ENCODE results near the gene AGAP1. TPM values are rescaled to one million over a fixed set of nuclear protein-coding genes. Genes with fewer than 3 reads are reported as not detected.

AGAP1 gene
- total and polyA plus RNA-seq, 2 donors (not counting 3 experiments of a cell fraction or from before 2014, with no cell fraction given) = 10.2 to 20.9 TPM

- no peak for TF ChIP-seq EZH2 (IDR thresholded peaks at IDR 0.05; ENCODE audit: borderline replicate concordance, low read depth, low read length, severe bottlenecking)
- TF ChIP-seq MYC (IDR thresholded peaks at IDR 0.05; ENCODE audit: low read depth, low read length) = no peak
- no peak for TF ChIP-seq JUN (IDR thresholded peaks at IDR 0.05; ENCODE audit: borderline replicate concordance, insufficient read depth, insufficient read length, low read depth)
- TF ChIP-seq GATA2 (IDR thresholded peaks at IDR 0.05; ENCODE audit: insufficient read depth, insufficient read length, low read depth, low read length) = no peak
- no peak for TF ChIP-seq MAX (IDR thresholded peaks at IDR 0.05; ENCODE audit: insufficient read depth, insufficient read length)
- TF ChIP-seq, protein P1, sequence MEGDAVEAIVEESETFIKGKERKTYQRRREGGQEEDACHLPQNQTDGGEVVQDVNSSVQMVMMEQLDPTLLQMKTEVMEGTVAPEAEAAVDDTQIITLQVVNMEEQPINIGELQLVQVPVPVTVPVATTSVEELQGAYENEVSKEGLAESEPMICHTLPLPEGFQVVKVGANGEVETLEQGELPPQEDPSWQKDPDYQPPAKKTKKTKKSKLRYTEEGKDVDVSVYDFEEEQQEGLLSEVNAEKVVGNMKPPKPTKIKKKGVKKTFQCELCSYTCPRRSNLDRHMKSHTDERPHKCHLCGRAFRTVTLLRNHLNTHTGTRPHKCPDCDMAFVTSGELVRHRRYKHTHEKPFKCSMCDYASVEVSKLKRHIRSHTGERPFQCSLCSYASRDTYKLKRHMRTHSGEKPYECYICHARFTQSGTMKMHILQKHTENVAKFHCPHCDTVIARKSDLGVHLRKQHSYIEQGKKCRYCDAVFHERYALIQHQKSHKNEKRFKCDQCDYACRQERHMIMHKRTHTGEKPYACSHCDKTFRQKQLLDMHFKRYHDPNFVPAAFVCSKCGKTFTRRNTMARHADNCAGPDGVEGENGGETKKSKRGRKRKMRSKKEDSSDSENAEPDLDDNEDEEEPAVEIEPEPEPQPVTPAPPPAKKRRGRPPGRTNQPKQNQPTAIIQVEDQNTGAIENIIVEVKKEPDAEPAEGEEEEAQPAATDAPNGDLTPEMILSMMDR (IDR thresholded peaks at IDR 0.05; ENCODE audit: extremely low read depth in 1 of 2, insufficient read depth in 1 of 2, low read depth in 1 of 2, low read length in 2 of 2) = no peak
- no peak for TF ChIP-seq POLR2A (IDR thresholded peaks at IDR 0.05; ENCODE audit: low read depth, low read length)
- TF ChIP-seq POLR2AphosphoS5 (IDR thresholded peaks at IDR 0.05; ENCODE audit: insufficient read depth, low read depth, low read length) = no peak
- no peak for TF ChIP-seq FOS (IDR thresholded peaks at IDR 0.05; ENCODE audit: borderline replicate concordance, insufficient read depth, low read length)
- no peak overlapping the region for H3K9ac ChIP-seq (replicated peaks; ENCODE audit: extremely low read depth, insufficient read depth, low read length)
- dilution Hi-C loops (cut with MboI; ENCODE audit: extremely low pct_ligation_motif_present, low sequenced_read_pairs) = no loop called here
- CTCF ChIA-PET = no interaction called here
- H3K27me3 ChIP-seq (ENCODE audit: control insufficient read depth in 2 of 2, insufficient read depth in 2 of 2, low read length in 2 of 2) = no peaks in the 10 kb centered on the region
- FAIRE-seq (no peak), DNase-seq (ENCODE audit: low read depth, low spot score) (no peak)
- H3K27ac ChIP-seq (ENCODE audit: insufficient read depth, low read depth, low read length) = no peak overlapping the region
- no peaks in the 10 kb centered on the region for H4K20me1 ChIP-seq (replicated peaks; ENCODE audit: control insufficient read depth, extremely low read depth, insufficient read depth, low read length)
- no peak overlapping the region for H2AFZ ChIP-seq (ENCODE audit: low read depth, low read length)
- H3K4me3 ChIP-seq (replicated peaks in 1 of 3; ENCODE audit: insufficient read depth in 1 of 3, low read depth in 1 of 3, low read length in 3 of 3) = no peak overlapping the region
- H3K79me2 ChIP-seq (ENCODE audit: control insufficient read depth, insufficient read depth, low read length) = no peaks in the 10 kb centered on the region
- intact Hi-C loops (cut with micrococcal nuclease) = no loop called here
- no peaks in the 10 kb centered on the region for H3K4me1 ChIP-seq (ENCODE audit: control insufficient read depth, extremely low read depth, insufficient read depth, low read length)
- no peak overlapping the region for H3K4me2 ChIP-seq (ENCODE audit: insufficient read depth, low read length)
- H3K36me3 ChIP-seq (ENCODE audit: control insufficient read depth in 2 of 2, extremely low read depth in 1 of 2, insufficient read depth in 2 of 2, low read length in 2 of 2) = no peaks in the 10 kb centered on the region
- POLR2A ChIA-PET = no interaction called here
- H3K9me3 ChIP-seq (replicated peaks; ENCODE audit: control insufficient read depth, insufficient read depth, low read length) = no peaks in the 10 kb centered on the region
- BruUV-seq (replicated peaks) = no TSS peak
- no peaks in the 10 kb centered on the region for H3K9me1 ChIP-seq (replicated peaks; ENCODE audit: control insufficient read depth, extremely low read depth, insufficient read depth, low read length)
These were observed 210.0 kb downstream of the AGAP1 start for GRCh38 chr2:235703711-235704295.

All from endothelial cell of umbilical vein (primary cell).